ENCODE data around the gene MARK3.

MARK3 gene

GRCh38 chr14:103528587-103529382, 143.6 kb downstream of the MARK3 start, which contains the start of gene TRMT61A:
Gene TRMT61A (plus strand): TSS chr14:103529196. CDS start chr14:103529979, 783 bp downstream.
- peak; percentile 93 for DNase-seq

GRCh38 chr14:103529383-103530365, 144.5 kb downstream of the MARK3 start:
- DNase-seq, result no peak

- no peak for DNase-seq
These were observed 145.2 kb downstream of the MARK3 start for GRCh38 chr14:103530390-103530789.

- DNase-seq, result no peak
These were observed 145.6 kb downstream of the MARK3 start for GRCh38 chr14:103530831-103531230.

GRCh38 chr14:103531421-103532215, 146.4 kb downstream of the MARK3 start:
- DNase-seq, result no peak

GRCh38 chr14:103532216-103533136, 147.3 kb downstream of the MARK3 start:
- no peak for DNase-seq

GRCh38 chr14:103533137-103533998, 148.2 kb downstream of the MARK3 start:
- DNase-seq, result no peak

GRCh38 chr14:103533999-103534575, 148.9 kb downstream of the MARK3 start:
- DNase-seq, result no peak

- DNase-seq, result no peak
These were observed 149.4 kb downstream of the MARK3 start for GRCh38 chr14:103534576-103535061.

GRCh38 chr14:103535081-103535890, 150.1 kb downstream of the MARK3 start:
- no peak for DNase-seq

- DNase-seq, result no peak
These were observed 150.8 kb downstream of the MARK3 start for GRCh38 chr14:103535891-103536565.

- DNase-seq, result no peak
These were observed 151.5 kb downstream of the MARK3 start for GRCh38 chr14:103536693-103537092.

GRCh38 chr14:103537175-103537990, 152.2 kb downstream of the MARK3 start:
- peak; percentile 48 for DNase-seq

- no peak for DNase-seq
These were observed 153.3 kb downstream of the MARK3 start for GRCh38 chr14:103538291-103539055.

GRCh38 chr14:103539056-103539825, 154.0 kb downstream of the MARK3 start:
- no peak for DNase-seq

All from suppressor macrophage treated with lipopolysaccharide for 4 hours (primary cell).